Activated CD4-positive, CD25-positive, alpha-beta regulatory T cell treated with anti-CD3 and anti-CD28 coated beads, Interleukin-2, amount 50 U/mL, for 24 hours (primary cell): ENCODE data around the gene EHMT1.
"Not testable (repeated sequence)": the region's sequence is repeated elsewhere in the genome, so short reads cannot be mapped to it uniquely, and the experiment has no call there.

Source experiments
- ATAC-seq, 2 donors: fragments of 150-1000 bp; cut with Tn5 transposase; one replicate each; pipeline ENCODE4 v1.10.0; 2021; ENCODE audit warnings: mild to moderate bottlenecking in 1 of 2, moderate library complexity in 1 of 2

Gene EHMT1

DNA sequence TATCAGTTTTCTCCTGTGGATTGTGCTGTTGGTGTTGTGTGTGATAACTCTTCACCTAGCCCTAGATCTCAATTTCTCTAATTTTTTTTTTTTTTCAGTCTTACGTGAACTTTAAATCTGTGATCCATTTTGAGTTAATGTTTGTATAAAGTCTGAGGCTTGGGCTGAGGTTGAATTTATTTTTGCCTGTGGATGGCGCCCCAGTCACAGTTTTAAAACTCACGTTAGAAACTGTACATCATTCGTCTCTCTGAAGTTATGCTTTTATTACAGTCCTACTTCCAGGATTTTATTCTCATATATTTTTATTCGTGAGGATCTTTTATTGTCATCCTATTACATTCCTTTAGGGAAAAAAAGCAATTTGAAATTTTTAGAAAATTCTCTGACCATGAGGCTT is 103.1 kb downstream of the EHMT1 start:
- peak; percentile 2 to 32 for ATAC-seq

DNA sequence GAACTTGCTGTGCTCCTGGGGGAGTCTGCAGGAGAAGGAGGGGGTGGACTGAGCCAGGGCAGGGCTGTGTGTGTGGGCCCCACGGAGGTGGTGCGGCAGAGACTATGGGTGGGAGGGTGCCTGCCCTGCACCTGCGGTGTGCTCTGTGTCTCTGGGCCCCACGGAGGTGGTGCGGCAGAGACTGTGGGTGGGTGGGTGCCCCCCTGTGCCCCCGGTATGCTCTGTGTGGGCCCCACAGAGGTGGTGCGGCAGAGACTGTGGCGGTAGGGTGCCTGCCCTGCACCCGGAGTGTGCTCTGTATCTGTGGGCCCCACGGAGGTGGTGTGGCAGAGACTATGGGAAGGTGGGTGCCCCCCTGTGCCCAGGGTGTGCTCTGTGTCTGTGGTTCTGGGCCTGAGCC is 103.7 kb downstream of the EHMT1 start:
- peak in 1 of 2 donors; percentile 28 for ATAC-seq

DNA sequence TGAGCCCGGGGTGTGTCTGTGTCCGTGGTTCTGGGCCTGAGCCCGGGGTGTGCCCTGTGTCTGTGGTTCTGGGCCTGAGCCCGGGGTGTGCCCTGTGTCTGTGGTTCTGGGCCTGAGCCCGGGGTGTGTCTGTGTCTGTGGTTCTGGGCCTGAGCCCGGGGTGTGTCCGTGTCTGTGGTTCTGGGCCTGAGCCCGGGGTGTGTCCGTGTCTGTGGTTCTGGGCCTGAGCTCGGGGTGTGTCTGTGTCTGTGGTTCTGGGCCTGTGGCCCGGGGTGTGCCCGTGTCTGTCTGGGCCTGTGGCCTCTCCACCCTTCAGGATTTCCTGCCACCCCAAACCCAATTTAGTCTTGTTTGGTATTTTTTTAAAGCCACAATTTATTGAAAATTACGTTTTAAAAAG is 104.6 kb downstream of the EHMT1 start:
- ATAC-seq, result not testable (repeated sequence)

DNA sequence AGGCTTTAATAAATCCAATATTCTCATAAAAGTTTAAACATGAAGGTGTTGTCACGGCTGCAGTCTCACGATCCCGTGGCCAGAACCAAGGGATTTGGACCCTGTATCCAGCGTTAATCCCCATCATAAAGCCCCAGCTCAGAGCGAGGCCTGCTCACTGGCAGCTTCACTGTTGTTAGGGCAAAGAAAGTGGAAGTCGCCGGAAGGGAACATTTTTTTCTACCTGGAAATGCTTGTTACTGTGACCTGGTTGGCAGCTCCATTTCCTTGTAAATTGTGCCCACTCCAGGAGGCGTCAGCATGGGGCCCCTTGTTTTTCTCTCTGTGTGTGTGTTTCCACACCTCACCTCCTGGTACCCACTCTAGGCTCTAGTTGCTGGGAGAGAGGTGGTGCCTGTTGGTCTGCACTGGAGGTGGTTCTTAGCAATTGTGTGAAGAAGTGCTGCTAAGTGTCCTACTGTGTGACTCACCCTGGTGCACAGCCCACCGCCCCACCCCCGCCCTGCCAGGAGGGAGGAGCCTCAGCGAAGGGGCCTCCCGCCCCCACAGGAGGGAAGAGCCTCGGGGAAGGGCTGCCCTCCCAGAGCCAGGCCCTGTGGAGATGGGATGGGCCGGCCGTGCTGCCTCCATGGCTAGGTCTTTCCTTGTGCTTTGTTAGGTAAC is 105.1 kb downstream of the EHMT1 start:
- peak in 1 of 2 donors; percentile 7 for ATAC-seq

DNA sequence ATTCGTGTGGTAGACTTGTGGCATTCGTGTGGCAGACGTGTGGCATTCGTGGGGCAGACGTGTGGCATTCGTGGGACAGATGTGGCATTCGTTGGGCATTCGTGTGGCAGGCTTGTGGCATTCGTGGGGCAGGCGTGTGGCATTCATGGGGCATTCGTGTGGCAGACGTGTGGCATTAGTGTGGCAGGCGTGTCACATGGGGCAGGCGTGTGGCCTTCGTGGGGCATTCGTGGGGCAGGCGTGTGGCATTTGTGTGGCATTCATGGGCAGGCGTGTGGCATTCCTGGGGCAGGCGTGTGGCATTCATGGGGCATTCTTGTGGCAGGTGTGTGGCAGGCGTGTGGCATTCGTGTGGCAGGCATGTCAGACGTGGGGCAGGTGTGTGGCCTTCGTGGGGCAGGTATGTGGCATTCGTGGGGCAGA is 106.0 kb downstream of the EHMT1 start:
- no peak for ATAC-seq

DNA sequence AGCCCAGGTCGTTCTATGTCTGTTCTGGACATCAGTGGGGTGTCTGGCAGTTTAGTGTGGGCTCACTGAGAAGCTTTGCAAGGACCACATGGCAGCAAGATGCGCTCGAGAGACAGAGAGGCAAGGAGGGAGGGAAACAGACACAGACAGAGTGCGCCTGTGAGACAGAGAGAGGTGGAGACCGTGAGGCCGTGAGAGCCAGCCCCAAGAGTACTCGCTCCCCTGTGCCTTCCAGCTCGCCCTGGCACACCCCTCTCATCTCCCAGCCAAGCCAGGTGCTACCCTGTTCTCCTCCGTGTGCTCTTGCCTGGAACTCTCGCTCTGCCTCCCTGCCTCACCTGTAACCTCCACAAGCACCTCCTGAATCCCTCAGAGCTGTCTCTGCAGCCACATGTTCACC is 106.8 kb downstream of the EHMT1 start:
- ATAC-seq, result no peak

DNA sequence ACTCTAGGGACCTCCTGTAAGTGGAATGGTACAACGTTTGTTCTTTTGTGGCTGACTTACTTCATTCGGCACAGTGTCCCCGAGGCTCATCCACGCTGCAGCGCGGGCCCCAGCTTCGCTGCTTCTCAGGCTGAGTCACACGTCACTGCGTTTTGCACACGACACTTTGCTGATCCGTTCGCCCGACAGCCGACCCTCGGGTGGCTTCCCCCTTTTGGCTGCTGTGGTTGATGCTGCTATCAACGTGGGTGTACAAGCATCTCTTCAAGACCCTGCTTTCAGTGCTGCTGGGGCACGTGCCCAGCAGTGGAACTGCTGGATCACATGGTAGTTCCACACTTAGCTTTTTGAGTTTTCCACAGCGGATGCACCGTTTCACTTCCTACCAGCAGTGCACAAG is 107.5 kb downstream of the EHMT1 start:
- ATAC-seq, result not testable (repeated sequence)

DNA sequence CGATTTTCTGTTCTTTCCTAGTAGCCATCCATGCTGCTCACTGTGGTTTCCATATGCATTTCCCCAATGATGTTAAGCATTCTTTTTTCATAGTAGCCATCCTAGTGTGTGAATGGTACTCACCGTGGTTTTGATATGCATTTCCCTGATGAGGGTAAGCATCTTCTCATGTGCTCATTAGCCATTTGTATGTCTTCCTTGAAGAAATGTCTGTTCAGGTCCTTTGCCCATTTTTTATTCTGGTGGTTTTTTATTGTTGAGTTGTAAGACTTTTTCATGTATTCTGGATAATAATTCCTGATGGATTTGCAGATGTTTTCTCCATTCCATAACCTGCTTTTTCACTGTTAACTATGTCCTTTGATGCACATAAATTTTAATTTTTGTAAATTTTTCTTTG is 108.0 kb downstream of the EHMT1 start:
- no peak for ATAC-seq

DNA sequence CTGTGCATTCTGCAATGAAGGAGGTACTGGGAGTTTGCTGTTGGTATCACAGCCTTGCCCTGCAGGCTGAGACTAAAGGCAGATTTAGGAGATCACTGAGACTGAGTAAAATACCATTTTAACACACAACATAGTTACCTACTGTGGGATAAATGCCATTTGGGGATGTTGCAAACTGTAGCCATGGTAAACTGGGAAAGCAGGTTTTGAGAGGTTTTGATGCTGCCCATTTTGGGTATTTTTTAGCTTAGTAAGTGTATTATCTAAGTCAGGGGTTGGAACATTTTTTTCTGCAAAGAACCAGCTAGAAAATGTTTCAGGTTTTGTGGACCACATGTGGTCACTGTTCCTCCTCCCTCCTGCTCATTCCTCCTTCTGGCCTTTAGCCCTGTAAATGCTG is 108.9 kb downstream of the EHMT1 start:
- no peak for ATAC-seq

DNA sequence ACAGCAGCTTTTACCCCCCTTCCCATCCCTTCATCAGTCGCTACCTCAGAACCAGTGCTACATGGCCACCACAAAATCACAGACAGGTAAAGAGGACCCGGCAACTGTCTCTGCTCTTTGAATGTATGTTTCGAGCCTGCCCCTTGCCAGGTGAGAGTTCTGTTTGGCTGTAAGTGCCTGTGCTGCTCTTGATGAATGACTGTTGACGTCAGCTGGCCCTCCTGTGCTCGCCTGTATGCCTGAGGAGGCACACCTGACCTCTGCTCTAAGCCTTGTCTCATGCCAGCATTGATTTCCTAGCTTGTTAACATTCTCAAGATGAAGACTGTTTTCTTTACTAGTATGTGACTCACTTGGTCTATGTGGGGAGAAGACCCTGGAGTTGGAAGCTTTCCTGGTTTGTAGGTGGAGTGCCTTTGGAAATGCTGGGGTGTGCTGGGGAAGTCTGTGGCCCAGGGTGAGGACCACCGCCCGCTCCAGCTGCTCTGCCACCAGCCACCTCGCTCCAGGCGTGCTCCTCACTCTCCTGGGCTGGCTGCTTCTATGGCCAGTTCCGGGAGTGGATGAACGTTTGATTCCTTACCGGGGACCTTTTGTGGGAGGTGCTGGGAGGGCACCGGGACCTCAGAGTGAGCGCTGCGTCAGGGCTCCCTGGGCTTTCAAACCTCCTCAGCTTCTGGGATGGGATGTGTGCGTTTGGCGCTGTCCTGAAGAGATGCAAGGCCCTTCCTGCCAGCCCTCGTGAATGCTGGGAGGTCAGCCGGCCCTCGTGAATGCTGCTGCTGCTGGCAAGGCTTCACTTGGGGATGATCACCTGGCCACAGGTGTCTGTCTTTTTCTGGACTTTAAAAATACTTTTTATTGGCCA is 109.9 kb downstream of the EHMT1 start:
- ATAC-seq, result no peak

DNA sequence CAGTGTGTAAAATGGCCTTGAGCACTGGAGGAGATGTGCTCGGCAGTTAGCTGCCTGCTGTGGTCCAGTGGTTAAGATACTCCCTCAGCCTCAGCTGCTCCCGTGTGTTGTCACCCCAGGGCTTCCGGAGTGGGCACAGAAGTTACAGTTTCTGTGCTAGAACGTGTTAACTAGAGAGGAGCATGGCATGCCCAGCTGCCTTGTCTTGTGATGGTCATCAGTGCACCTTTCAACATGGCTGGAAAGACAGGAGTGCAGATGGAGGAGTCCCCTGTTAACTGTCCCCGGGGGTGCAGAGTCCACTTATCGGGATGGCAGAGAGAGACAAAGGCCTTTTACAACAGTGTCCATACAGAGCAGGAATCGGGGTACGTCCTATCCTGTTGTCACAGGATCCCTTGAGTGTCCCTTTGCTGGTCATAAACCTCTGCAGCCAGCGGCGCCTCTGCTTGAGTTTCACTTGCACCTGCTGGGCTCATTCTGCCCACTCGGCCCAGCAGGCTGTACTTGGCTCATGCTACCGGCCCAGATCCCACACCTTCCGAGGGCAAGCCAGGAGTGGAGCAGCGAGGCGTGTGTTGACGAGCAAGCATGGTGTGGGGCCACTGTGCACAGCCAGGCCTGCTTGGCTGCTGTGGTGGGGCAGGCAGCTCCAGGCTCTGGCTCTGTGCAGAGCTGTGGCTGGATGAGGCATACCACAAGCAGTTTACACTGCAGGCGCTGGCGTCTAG is 112.6 kb downstream of the EHMT1 start:
- ATAC-seq, result no peak

DNA sequence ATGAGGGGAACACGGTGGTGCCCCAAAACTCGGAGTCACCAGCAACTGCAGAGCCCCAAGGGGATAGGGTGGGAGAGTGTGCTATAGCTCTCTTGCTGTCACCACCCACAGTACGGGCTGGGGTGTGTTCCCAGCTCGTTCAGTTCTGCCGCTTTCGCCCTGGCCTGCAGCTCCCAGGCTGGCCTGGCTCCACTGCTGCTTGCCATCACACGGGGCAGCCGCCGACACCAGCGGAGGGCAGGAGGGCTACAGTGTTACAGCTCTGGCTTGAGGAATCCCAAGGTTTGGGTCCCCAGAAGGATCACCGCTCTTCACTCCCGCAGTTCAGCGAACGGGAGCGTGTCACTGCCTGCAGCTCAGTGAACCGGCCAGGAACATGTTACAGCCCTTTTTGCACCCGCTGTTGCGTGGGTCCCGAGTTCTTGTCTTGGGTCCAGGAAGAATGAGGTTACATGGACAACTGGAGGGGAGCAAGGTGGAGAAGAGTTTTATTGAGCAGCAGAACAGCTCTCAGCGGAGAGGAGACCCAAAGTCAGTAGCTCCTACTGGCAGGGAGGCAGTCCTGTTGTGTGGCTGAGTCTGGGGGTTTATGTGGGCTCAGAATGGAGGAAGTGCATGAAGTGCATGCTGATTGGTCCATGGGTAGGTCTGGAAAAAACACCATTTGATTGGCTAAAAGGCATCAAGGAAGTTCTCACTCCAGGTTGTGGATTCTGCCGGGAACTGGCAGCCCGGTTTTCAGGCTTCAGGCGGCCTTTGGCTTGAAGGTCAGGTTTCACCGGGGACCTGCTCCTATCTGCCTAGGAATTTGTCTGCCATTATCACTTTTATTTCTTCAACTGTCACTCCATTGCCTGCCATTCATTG is 113.4 kb downstream of the EHMT1 start:
- ATAC-seq, result no peak

DNA sequence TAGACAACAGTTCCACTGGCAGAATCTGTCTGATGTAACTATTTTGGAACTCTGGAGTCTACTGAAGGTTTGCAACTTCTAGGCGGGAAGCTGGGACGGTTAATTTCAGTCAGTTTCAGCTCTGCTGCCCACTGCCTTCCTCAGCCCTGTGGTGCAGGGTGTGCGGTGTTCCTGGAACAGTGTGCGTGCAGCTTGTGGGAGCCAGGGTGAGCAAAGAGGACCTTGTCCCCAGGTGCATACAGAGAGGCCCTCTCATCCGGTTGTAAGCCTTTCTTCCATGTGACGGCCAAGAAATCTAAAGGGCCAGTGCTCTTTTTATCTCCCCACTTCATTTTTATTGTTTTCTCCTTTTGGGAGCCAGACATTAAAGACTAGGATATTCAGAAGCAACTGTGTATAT is 114.6 kb downstream of the EHMT1 start:
- no peak for ATAC-seq

DNA sequence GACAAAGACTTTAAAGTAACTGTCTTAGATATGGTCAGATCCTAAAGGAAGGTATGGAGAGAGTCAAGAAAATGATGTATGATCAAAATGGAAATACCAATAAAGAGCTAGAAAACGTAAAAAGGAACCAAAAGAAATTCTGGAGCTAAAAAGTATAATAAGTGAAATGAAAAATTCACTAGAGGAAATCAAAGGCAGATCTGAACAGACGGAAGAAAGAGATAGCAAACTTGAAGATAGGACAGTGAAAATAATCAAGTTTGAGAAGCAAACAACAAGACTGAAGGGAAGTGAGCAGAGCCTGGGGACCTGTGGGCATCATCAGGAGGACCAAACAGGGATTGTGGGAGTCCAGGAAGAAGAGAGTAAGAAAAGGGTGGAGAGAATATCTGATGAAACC is 115.4 kb downstream of the EHMT1 start:
- no peak for ATAC-seq

DNA sequence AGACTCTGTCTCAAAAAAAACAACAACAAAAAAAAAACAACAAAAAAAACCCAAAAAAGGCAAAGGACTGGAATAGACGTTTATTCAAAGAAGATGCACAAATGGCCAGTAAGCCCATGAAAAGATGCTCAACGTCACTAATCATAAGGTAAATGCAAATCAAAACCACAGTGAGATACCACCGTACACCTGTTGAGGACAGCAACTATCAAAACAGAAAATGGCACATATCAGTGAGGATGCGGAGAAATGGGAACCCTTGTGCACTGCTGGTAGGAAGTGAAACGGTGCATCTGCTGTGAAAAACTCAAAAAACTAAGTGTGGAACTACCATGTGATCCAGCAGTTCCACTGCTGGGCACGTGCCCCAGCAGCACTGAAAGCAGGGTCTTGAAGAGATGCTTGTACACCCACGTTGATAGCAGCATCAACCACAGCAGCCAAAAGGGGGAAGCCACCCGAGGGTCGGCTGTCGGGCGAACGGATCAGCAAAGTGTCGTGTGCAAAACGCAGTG is 119.4 kb downstream of the EHMT1 start:
- ATAC-seq, result not testable (repeated sequence)

DNA sequence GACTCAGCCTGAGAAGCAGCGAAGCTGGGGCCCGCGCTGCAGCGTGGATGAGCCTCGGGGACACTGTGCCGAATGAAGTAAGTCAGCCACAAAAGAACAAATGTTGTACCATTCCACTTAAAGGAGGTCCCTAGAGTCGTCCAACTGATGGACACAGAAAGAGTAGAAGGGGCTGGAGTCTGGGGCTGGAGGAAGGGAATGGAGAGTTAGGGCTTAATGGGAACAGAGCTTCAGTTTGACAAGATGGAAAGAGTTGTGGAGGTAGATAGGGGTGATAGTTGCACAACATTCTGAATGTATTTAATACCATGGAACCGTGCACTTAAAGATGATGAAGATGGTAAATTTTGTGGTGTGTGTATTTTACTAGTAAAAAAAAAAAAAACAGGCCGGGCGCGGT is 119.9 kb downstream of the EHMT1 start:
- no peak for ATAC-seq

DNA sequence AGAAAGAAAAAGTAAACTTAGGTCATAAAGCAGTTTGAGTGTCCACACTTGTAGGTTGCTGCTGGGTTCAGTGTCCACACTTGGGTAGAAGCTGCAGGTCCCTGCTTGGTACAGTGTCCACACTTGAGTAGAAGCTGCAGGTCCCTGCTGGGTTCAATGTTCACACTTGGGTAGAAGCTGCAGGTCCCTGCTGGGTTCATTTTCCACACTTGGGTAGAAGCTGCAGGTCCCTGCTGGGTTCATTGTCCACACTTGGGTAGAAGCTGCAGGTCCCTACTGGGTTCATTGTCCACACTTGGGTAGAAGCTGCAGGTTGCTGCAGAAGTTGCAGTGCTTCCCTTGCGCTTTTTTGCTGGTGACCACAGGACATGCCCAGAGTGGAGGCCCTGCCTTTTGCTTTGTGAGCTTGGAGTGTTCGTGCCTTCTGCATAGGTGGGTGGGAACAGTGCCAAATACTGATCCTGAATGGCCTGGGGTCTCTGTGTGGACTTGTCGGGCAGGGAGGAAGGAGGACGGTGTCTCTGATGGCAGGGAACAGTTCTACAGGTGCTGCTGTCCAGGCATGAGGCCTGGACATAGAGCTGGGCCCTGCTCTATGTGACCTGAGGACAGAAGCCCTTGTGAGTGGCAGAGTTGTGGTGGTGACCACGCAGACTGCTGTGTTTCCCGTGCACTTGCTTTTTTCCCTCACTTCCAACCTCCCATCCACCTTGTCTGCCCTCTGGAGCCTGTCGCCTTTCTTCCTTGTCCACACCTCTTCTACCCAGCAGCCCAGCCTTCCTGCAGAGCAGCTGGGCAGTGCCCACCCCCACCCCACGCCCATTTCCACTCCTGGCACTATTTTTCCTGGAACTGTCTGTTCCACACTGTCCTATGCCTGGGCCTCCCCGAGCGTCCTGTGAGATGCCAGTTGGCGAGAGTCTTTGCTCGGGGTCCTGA is 120.8 kb downstream of the EHMT1 start:
- no peak for ATAC-seq

DNA sequence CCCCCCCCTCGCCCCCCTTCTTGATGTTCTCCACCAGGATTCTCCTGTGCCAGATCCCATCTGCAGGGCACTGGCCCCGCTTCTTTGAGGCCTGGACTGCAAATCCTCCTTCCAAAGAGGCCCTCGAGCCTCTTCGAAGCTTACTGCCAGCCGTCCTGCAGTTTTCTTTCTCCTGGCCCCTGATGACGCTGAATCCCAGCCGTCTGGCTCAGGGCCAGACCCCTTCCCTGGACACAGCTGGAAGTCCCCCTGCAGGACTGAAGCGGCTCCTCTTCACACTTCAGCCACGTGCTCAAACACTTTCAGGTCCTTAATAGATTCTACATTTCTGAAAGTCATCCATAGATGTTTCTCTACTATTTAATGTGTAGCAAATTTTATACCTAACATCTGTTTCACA is 121.5 kb downstream of the EHMT1 start:
- no peak for ATAC-seq

DNA sequence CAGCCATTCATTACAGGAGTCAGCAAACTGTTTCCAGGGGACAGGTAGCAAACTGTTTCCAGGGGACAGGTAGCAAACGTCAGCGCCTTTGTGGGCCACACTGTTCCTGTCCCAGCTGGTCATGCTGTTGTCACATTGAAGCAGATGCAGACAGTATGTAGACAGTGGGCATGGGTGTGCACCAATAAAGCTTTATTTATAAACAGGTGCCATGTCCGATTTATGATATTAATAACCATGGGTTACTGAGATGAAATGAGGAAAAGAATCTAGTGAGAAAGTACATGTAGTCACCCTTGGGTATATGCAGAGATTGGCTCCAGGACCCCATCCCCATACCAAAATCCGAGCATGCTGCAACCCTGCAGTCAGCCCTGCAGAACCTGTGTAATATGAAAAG is 122.5 kb downstream of the EHMT1 start:
- ATAC-seq, result no peak

DNA sequence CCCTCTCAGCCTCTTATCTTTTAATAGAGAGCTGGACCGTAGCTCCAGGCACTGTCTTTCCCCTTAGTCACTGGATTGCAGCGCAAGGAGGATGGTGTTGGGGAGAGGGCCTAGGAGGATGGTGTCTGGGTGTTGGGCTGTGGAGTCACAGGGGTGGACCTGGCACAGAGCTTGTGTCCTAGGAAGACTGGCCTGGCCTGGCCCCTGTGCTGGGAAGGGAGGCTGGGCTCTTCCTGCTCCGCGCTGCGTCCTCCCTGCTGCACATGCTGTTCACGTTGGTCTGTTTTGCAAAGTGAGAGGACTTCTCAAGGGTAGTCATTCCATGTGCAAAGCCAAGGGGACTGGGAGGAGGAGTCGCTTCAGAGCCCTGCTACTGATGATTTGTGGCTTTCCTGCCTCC is 123.9 kb downstream of the EHMT1 start:
- ATAC-seq, result no peak

DNA sequence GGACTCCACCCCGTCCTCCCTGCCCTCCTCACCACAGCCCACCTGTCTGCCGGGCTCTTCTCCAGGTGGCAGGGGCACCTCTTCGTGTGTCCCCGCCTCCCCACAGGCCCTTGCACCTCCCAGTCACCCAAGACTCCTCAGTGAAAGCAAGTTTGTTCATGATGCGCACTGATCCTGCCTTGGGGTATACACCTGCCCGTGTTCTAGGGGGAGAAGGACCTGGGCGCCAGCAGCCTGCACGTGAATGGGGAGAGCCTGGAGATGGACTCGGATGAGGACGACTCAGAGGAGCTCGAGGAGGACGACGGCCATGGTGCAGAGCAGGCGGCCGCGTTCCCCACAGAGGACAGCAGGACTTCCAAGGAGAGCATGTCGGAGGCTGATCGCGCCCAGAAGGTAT is 124.9 kb downstream of the EHMT1 start:
- no peak for ATAC-seq
